ENCODE results near the gene IZUMO4. TPM values are rescaled to one million over a fixed set of nuclear protein-coding genes. Genes with fewer than 3 reads are reported as not detected.

The IZUMO4 gene
- total and polyA plus RNA-seq, 8 donors, result 3.5 to 22.3 (median 8.1) TPM; not detected in 3

- intact Hi-C loops (cut with DNase I; ENCODE audit: low total_unique reads), result no loop called here
These were observed 37.1 kb upstream of the IZUMO4 start for GRCh38 chr19:2059422-2060201.

GRCh38 chr19:2060884-2061494 lies 35.7 kb upstream of the IZUMO4 start:
- WGBS, 5 donors, result 0 to 1% (median 0%) methylated on average over 10 to 55 of the region's 55 CpGs
- H3K27ac ChIP-seq, result peak overlapping the region; percentile 99 to 100 (median 100)
- H3K4me1 ChIP-seq, result peaks cover 73 to 91% (median 82%) of the 10 kb centered on the region in 4 donors
- DNase-seq, result peak; percentile 71 to 91
- no peaks in the 10 kb centered on the region for H3K36me3 ChIP-seq
- peak overlapping the region; percentile 59 to 80 (median 62) for H3K4me3 ChIP-seq
- TF ChIP-seq EP300 (IDR thresholded peaks at IDR 0.05), result no peak
- no peak for TF ChIP-seq POLR2A (IDR thresholded peaks at IDR 0.05)
- TF ChIP-seq, protein P1, sequence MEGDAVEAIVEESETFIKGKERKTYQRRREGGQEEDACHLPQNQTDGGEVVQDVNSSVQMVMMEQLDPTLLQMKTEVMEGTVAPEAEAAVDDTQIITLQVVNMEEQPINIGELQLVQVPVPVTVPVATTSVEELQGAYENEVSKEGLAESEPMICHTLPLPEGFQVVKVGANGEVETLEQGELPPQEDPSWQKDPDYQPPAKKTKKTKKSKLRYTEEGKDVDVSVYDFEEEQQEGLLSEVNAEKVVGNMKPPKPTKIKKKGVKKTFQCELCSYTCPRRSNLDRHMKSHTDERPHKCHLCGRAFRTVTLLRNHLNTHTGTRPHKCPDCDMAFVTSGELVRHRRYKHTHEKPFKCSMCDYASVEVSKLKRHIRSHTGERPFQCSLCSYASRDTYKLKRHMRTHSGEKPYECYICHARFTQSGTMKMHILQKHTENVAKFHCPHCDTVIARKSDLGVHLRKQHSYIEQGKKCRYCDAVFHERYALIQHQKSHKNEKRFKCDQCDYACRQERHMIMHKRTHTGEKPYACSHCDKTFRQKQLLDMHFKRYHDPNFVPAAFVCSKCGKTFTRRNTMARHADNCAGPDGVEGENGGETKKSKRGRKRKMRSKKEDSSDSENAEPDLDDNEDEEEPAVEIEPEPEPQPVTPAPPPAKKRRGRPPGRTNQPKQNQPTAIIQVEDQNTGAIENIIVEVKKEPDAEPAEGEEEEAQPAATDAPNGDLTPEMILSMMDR (IDR thresholded peaks at IDR 0.05), result no peak
- TF ChIP-seq POLR2AphosphoS5 (IDR thresholded peaks at IDR 0.05), result peak in 2 of 3 donors; percentile 85 to 86
- H3K27me3 ChIP-seq, result no peaks in the 10 kb centered on the region
- intact Hi-C loops (cut with DNase I; ENCODE audit: low total_unique reads), result no loop called here
- H3K9me3 ChIP-seq, result no peaks in the 10 kb centered on the region

More at GRCh38 chr19:2059422-2060201, 37.1 kb upstream of the IZUMO4 start:
- no peaks in the 10 kb centered on the region for H3K9me3 ChIP-seq
- DNase-seq, result peak; percentile 78 to 92
- no peaks in the 10 kb centered on the region for H3K27me3 ChIP-seq
- H3K36me3 ChIP-seq, result no peaks in the 10 kb centered on the region
- H3K4me1 ChIP-seq, result peaks cover 74 to 92% (median 83%) of the 10 kb centered on the region in 4 donors
- 24 to 47% (median 32%) methylated on average over 18 to 24 of the region's 24 CpGs for WGBS, 5 donors
- TF ChIP-seq, protein P1 (IDR thresholded peaks at IDR 0.05), result no peak
- peak; percentile 15 to 89 (median 84) for TF ChIP-seq POLR2AphosphoS5 (IDR thresholded peaks at IDR 0.05)
- peak overlapping the region in 3 of 4 donors; percentile 59 to 80 (median 65) for H3K4me3 ChIP-seq
- peak overlapping the region; percentile 99 to 100 (median 100) for H3K27ac ChIP-seq

GRCh38 chr19:2061495-2062388 lies 35.0 kb upstream of the IZUMO4 start:
- 1 to 2% (median 2%) methylated on average over 25 to 50 of the region's 50 CpGs for WGBS, 5 donors
- no peaks in the 10 kb centered on the region for H3K36me3 ChIP-seq
- no peak for TF ChIP-seq EP300 (IDR thresholded peaks at IDR 0.05)
- TF ChIP-seq, protein P1 (IDR thresholded peaks at IDR 0.05), result no peak
- peak in 2 of 3 donors; percentile 48 for TF ChIP-seq POLR2AphosphoS5 (IDR thresholded peaks at IDR 0.05)
- peak in 1 of 4 donors; percentile 10 for TF ChIP-seq POLR2A (IDR thresholded peaks at IDR 0.05)
- H3K27ac ChIP-seq, result peak overlapping the region; percentile 99 to 100 (median 100)
- peak overlapping the region; percentile 59 to 80 (median 62) for H3K4me3 ChIP-seq
- H3K4me1 ChIP-seq, result peaks cover 65 to 86% (median 75%) of the 10 kb centered on the region in 4 donors
- intact Hi-C loops (cut with DNase I; ENCODE audit: low total_unique reads), result no loop called here
- peak; percentile 99 to 100 for DNase-seq
- H3K27me3 ChIP-seq, result no peaks in the 10 kb centered on the region
- no peaks in the 10 kb centered on the region for H3K9me3 ChIP-seq

DNA sequence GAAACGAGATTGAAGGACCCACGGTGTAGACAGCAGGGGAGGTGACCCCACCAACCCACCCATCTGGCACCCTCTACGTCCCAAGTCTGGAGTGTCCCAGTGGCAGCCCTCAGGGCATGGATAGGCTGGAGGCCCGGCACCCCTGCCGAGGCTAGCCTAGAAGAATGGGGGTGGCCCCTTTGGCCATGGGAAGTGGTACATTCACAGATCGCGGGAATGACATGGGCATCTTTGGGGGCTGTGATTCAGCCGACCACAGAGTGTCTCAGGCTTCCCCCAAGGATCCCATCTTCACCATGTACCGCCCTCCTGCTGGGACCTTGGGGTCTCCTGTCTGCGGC lies 34.4 kb upstream of the IZUMO4 start:
- WGBS, 5 donors, result 62 to 66% (median 64%) methylated on average over 7 to 10 of the region's 10 CpGs
- Histone ChIP-seq H3K9me3 (no peaks in the 10 kb centered on the region), H3K27me3 (no peaks in the 10 kb centered on the region), H3K36me3 (no peaks in the 10 kb centered on the region), H3K4me1 (peaks cover 59 to 80% (median 68%) of the 10 kb centered on the region in 4 donors), H3K4me3 (peak overlapping the region; percentile 59 to 80 (median 62)), H3K27ac (peak overlapping the region; percentile 92 to 100 (median 100))
- intact Hi-C loops (cut with DNase I; ENCODE audit: low total_unique reads), result no loop called here
- DNase-seq, result no peak
- TF ChIP-seq POLR2AphosphoS5 (IDR thresholded peaks at IDR 0.05) (no peak), EP300 (IDR thresholded peaks at IDR 0.05) (no peak), POLR2A (IDR thresholded peaks at IDR 0.05) (no peak)
- TF ChIP-seq, protein P1 (IDR thresholded peaks at IDR 0.05), result no peak
